GM19043 (cell line): ENCODE data around the gene FDXACB1.
A peak's percentile ranks its signal among the peaks of the same experiment; 100 is the strongest.

Experiments
- ATAC-seq: cut with Tn5 transposase; IDR thresholded peaks from one replicate; pipeline ENCODE4 v1.9.1; 2021; ENCODE audit warnings: low read depth; ENCODE audit not compliant: unreplicated experiment

Gene FDXACB1

GRCh38 chr11:111846636-111847035, 32.3 kb downstream of the FDXACB1 start:
- no peak for ATAC-seq

- no peak for ATAC-seq
Observed at GRCh38 chr11:111846063-111846462, 32.9 kb downstream of the FDXACB1 start.

- no peak for ATAC-seq
Observed at GRCh38 chr11:111845276-111846028, 33.5 kb downstream of the FDXACB1 start.

- ATAC-seq = no peak
Observed at GRCh38 chr11:111843661-111844060, 35.3 kb downstream of the FDXACB1 start.

GRCh38 chr11:111841370-111842053, 37.5 kb downstream of the FDXACB1 start:
- ATAC-seq = no peak

GRCh38 chr11:111840143-111840542, 38.8 kb downstream of the FDXACB1 start:
- no peak for ATAC-seq

GRCh38 chr11:111838054-111838453, 40.9 kb downstream of the FDXACB1 start:
- ATAC-seq = no peak

- no peak for ATAC-seq
Observed at GRCh38 chr11:111837366-111837891, 41.5 kb downstream of the FDXACB1 start.

- peak; percentile 82 for ATAC-seq
Observed at GRCh38 chr11:111836721-111837120, 42.2 kb downstream of the FDXACB1 start.

- ATAC-seq = no peak
Observed at GRCh38 chr11:111836162-111836561, 42.8 kb downstream of the FDXACB1 start.

GRCh38 chr11:111835665-111836064, 43.3 kb downstream of the FDXACB1 start:
- no peak for ATAC-seq

GRCh38 chr11:111834432-111835163, 44.4 kb downstream of the FDXACB1 start:
- ATAC-seq = no peak

- ATAC-seq = no peak
Observed at GRCh38 chr11:111833524-111833923, 45.4 kb downstream of the FDXACB1 start.

- peak; percentile 64 for ATAC-seq
Observed at GRCh38 chr11:111829185-111829968, 49.6 kb downstream of the FDXACB1 start.

- ATAC-seq = no peak
Observed at GRCh38 chr11:111826322-111826950, 52.5 kb downstream of the FDXACB1 start.
